ENCODE data around the gene TIMM23.

DNA sequence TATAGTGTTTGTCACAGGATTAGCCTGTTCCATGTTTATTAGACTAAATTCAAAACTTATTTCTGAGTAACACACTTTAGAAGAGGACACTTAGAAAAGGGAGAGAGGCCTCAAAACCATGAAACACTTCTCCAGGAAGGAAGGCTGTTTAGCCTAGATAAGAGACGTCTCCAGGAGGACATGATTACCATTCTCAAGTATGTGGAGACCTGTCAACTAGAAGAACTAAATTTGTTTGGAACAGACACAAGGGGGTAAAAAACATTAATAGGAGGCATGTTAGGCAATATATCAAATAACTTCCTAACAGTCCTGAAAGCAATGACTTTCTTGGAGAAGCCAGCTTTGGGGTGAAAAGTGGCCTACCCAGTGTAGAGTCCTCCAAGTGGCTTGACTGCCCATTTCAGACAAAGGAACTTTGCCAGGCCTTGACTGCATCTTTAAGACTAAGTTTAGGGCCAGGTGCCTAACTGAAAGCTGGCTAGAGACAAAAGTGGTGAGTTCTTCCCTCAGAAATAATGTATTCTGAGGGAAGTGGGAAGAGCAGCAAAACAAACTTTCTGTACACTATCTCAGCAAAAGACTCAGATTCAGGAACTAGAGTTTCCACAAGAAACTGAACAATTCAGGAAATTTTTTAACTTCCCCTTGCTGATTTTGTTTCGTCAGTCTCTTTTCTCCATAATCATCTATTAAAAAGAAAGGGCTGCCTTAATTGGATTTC is 46.3 kb downstream of the TIMM23 start:
- TF ChIP-seq CEBPB (IDR thresholded peaks at IDR 0.05; ENCODE audit: low read depth): no peak
- TF ChIP-seq JUND (IDR thresholded peaks at IDR 0.05): no peak
- no peak for TF ChIP-seq RAD21 (IDR thresholded peaks at IDR 0.05; ENCODE audit: low read depth)
- TF ChIP-seq, protein P1, sequence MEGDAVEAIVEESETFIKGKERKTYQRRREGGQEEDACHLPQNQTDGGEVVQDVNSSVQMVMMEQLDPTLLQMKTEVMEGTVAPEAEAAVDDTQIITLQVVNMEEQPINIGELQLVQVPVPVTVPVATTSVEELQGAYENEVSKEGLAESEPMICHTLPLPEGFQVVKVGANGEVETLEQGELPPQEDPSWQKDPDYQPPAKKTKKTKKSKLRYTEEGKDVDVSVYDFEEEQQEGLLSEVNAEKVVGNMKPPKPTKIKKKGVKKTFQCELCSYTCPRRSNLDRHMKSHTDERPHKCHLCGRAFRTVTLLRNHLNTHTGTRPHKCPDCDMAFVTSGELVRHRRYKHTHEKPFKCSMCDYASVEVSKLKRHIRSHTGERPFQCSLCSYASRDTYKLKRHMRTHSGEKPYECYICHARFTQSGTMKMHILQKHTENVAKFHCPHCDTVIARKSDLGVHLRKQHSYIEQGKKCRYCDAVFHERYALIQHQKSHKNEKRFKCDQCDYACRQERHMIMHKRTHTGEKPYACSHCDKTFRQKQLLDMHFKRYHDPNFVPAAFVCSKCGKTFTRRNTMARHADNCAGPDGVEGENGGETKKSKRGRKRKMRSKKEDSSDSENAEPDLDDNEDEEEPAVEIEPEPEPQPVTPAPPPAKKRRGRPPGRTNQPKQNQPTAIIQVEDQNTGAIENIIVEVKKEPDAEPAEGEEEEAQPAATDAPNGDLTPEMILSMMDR (IDR thresholded peaks at IDR 0.05 in 2 of 3, conservative IDR thresholded peaks at IDR 0.05 in 1 of 3; ENCODE audit: borderline replicate concordance in 1 of 3, insufficient read depth in 1 of 3, low read depth in 2 of 3, low read length in 2 of 3): no peak
- TF ChIP-seq, protein P2, sequence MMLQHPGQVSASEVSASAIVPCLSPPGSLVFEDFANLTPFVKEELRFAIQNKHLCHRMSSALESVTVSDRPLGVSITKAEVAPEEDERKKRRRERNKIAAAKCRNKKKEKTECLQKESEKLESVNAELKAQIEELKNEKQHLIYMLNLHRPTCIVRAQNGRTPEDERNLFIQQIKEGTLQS (IDR thresholded peaks at IDR 0.05): no peak
- TF ChIP-seq, protein P3, sequence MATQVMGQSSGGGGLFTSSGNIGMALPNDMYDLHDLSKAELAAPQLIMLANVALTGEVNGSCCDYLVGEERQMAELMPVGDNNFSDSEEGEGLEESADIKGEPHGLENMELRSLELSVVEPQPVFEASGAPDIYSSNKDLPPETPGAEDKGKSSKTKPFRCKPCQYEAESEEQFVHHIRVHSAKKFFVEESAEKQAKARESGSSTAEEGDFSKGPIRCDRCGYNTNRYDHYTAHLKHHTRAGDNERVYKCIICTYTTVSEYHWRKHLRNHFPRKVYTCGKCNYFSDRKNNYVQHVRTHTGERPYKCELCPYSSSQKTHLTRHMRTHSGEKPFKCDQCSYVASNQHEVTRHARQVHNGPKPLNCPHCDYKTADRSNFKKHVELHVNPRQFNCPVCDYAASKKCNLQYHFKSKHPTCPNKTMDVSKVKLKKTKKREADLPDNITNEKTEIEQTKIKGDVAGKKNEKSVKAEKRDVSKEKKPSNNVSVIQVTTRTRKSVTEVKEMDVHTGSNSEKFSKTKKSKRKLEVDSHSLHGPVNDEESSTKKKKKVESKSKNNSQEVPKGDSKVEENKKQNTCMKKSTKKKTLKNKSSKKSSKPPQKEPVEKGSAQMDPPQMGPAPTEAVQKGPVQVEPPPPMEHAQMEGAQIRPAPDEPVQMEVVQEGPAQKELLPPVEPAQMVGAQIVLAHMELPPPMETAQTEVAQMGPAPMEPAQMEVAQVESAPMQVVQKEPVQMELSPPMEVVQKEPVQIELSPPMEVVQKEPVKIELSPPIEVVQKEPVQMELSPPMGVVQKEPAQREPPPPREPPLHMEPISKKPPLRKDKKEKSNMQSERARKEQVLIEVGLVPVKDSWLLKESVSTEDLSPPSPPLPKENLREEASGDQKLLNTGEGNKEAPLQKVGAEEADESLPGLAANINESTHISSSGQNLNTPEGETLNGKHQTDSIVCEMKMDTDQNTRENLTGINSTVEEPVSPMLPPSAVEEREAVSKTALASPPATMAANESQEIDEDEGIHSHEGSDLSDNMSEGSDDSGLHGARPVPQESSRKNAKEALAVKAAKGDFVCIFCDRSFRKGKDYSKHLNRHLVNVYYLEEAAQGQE (IDR thresholded peaks at IDR 0.05; ENCODE audit: low read depth): no peak
- TF ChIP-seq TCF7L2 (IDR thresholded peaks at IDR 0.05; ENCODE audit: borderline replicate concordance, extremely low read depth, insufficient read depth, insufficient read length): no peak
